Loucy (cell line): Measurements from ENCODE around the gene CHDH.

Experiments
- EZH2phosphoT487 ChIP-seq: fragments of 200-600 bp; IDR thresholded peaks from 2 replicates; pipeline ENCODE4 v1.6.1; 2018; ENCODE audit warnings: antibody characterized with exemption, mild to moderate bottlenecking, moderate library complexity, borderline replicate concordance
- TF ChIP-seq, protein P1 (sequence below): fragments of 200-600 bp; sonication (generic); conservative IDR thresholded peaks from 2 replicates; pipeline ENCODE4 v1.5.1; 2014; ENCODE audit warnings: mild to moderate bottlenecking, antibody characterized with exemption, low read length

DNA sequence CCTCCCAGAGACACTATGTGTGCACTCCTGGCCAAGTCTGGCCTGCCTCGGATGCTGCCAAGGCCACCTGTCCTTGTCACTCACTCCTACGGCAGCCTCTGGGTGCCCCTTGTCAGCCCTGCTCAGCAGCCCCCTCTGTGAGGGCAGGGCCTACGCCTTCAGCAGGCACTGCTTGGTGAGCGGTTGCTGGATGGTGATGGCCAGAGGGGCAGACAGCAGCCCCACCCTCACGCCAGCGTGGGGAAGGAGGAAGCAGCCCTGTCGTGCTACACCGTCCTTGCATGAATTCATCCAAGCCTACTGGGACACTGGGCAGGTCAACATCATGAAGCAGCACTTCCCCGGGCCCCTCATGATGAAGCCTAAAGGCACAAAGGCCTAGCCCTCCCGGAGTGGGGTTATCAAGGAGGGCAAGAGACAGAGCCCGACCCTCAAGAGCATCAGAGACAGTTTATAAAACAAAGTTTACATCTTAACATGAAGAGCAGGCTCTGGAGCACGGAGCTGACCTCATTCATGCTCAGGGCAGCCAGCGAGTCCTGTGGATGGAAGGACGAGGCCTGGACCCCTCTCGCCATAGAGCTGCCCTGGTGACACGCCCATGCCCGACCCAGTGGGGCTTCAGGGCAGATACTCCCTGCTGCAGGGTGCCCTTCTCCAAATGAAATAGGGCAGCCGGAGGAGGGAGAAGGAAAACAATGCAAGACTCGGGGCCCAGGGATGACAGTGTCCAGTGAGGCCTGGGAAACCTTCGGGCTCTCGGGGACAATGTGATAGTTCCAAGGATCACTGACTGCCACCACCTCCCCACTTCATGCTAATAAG lies 25.3 kb downstream of the CHDH start:
- TF ChIP-seq, protein P1, sequence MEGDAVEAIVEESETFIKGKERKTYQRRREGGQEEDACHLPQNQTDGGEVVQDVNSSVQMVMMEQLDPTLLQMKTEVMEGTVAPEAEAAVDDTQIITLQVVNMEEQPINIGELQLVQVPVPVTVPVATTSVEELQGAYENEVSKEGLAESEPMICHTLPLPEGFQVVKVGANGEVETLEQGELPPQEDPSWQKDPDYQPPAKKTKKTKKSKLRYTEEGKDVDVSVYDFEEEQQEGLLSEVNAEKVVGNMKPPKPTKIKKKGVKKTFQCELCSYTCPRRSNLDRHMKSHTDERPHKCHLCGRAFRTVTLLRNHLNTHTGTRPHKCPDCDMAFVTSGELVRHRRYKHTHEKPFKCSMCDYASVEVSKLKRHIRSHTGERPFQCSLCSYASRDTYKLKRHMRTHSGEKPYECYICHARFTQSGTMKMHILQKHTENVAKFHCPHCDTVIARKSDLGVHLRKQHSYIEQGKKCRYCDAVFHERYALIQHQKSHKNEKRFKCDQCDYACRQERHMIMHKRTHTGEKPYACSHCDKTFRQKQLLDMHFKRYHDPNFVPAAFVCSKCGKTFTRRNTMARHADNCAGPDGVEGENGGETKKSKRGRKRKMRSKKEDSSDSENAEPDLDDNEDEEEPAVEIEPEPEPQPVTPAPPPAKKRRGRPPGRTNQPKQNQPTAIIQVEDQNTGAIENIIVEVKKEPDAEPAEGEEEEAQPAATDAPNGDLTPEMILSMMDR = no peak
- no peak for TF ChIP-seq EZH2phosphoT487
